Naive B cell (primary cell): ENCODE measurements around the gene C19orf44. TPM values are rescaled to one million over a fixed set of nuclear protein-coding genes. Genes with fewer than 3 reads are reported as not detected.

Experiments
- ATAC-seq, 2 donors: fragments of 150-1000 bp; cut with Tn5 transposase; 2 replicates each; pipeline ENCODE4 v1.10.0; 2021; ENCODE audit warnings: low read depth in 2 of 2, mild to moderate bottlenecking in 2 of 2, moderate library complexity in 2 of 2
- DNase-seq: peaks from one replicate; pipeline ENCODE4 v3.0.0; 2022
- H3K27ac Mint-ChIP-seq, 6 donors: one replicate each; pipeline ENCODE4 v1.8.0; 2020 to 2022; ENCODE audit warnings: mild to moderate bottlenecking in 6 of 6, mixed read lengths in 6 of 6, moderate library complexity in 5 of 6, inconsistent platforms in 2 of 6
- H3K27me3 Mint-ChIP-seq, 3 donors: one replicate each; pipeline ENCODE4 v1.8.0; 2021 to 2022; ENCODE audit warnings: mixed read lengths in 3 of 3, mild to moderate bottlenecking in 1 of 3
- H3K36me3 Mint-ChIP-seq, 2 donors: one replicate each; pipeline ENCODE4 v1.8.0; 2020 to 2022; ENCODE audit warnings: mixed read lengths in 2 of 2, inconsistent platforms in 1 of 2, mild to moderate bottlenecking in 1 of 2
- H3K4me1 Mint-ChIP-seq, 3 donors: one replicate each; pipeline ENCODE4 v1.8.0; 2020 to 2022; ENCODE audit warnings: mixed read lengths in 3 of 3, inconsistent platforms in 1 of 3, mild to moderate bottlenecking in 1 of 3, moderate library complexity in 1 of 3
- H3K4me3 Mint-ChIP-seq, 8 donors: one replicate each; pipeline ENCODE4 v1.8.0; 2020 to 2022; ENCODE audit warnings: mild to moderate bottlenecking in 8 of 8, mixed read lengths in 8 of 8, moderate library complexity in 8 of 8, inconsistent platforms in 2 of 8
- H3K9me3 Mint-ChIP-seq, 7 donors: one replicate each; pipeline ENCODE4 v1.8.0; 2020 to 2022; ENCODE audit warnings: mixed read lengths in 7 of 7, mild to moderate bottlenecking in 5 of 7, inconsistent platforms in 2 of 7, moderate library complexity in 1 of 7
- polyA plus RNA-seq, 6 donors: library from polyadenylated mRNA; unstranded; fragments of 300-500 nt; fragmentation: Illumina TruSeq; gene quantifications; one replicate each; pipeline ENCODE4 v1.2.3, GENCODE V29; 2021; ENCODE audit warnings: low read depth in 6 of 6

C19orf44 gene
- polyA plus RNA-seq, 6 donors from 2014 or later, result 0.74 to 4.6 (median 1.4) TPM; not detected in 1

DNA sequence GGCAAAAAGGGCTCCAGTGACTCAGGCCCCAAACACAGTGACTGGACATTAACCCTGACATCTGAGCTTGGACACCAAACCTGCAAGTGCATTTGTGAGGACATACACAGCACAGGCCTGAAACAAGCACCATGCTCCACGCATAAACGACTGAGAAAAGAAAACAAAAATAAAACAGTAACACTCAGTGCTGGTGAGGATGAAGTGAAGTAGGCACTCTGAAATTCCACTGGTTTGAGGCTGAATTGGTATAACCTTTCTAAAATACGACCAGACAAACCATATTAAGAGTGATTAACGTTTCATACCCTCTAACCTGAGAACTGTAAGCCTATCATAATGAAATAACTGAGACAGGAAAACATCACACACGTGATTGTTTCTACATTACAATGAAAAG is 70.5 kb downstream of the C19orf44 start:
- Mint-ChIP-seq H3K27ac (peak overlapping the region in 4 of 6 donors; percentile 88 to 99 (median 96)), H3K4me1 (peaks cover 12 to 34% (median 17%) of the 10 kb centered on the region in 3 donors), H3K36me3 (peaks cover 12 to 17% of the 10 kb centered on the region in 2 donors), H3K27me3 (no peaks in the 10 kb centered on the region), H3K9me3 (peaks cover 0 to 4% (median 0%) of the 10 kb centered on the region in 7 donors), H3K4me3 (peak overlapping the region in 3 of 8 donors; percentile 45 to 84 (median 75))
- DNase-seq (no peak), ATAC-seq (no peak)

DNA sequence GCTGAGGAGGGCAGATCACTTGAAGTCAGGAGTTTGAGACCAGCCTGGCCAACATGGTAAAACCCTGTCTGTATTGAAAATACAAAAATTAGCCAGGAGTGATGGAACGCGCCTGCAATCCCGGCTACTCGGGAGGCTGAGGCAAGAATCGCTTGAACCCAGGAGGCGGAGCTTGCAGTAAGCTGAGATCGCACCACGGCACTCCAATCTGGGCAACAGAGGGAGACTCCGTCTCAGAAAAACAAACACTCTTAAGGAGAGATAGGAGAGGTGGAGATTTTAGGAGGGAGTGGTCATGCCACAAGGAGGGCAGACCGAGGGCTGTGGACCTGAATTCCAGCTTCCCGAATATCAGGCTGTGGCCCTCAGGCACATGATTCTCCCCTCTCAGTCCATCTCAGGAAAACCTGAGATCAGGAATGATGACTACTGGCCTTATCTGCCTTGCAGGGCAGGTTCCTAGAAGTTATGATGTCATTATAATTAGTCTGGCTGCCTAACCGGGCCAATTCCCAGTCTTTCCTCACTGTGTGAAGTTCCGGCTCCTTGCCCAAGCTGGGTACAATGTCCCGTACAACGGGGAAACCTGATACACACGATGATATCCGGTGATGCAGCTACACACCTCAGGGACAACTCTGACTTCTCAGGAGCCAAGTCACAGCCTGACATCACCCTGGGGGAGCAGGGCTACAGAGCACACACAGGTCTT is 73.6 kb downstream of the C19orf44 start:
- Mint-ChIP-seq H3K27ac (no peak overlapping the region), H3K9me3 (peaks cover 0 to 4% (median 0%) of the 10 kb centered on the region in 7 donors), H3K27me3 (no peaks in the 10 kb centered on the region), H3K4me1 (peaks cover 31 to 58% (median 42%) of the 10 kb centered on the region in 3 donors), H3K36me3 (peaks cover 7 to 10% of the 10 kb centered on the region in 2 donors), H3K4me3 (peak overlapping the region in 5 of 8 donors; percentile 48 to 100 (median 57))
- DNase-seq (no peak), ATAC-seq (no peak)

Other genes starting within 250 kb of the C19orf44 start
- gene KLF2, start 171.6 kb upstream of the C19orf44 start, polyA plus RNA-seq, result 100 to 1,000 TPM; 145 to 413 (median 248) TPM
- 10 to 100 TPM in 5 of 6 donors, 1 to 10 TPM in 1; 9.9 to 34.7 (median 20.7) TPM for gene EPS15L1, start 24.4 kb upstream of the C19orf44 start, polyA plus RNA-seq
- under 1 TPM in 1 of 6 donors, not detected in 5; 0.41 TPM for gene CALR3, start 227 bp upstream of the C19orf44 start, polyA plus RNA-seq
- gene CHERP, start 46.0 kb downstream of the C19orf44 start, polyA plus RNA-seq, result 10 to 100 TPM in 2 of 6 donors, 1 to 10 TPM in 4; 3.2 to 19.5 (median 9.4) TPM
- gene SLC35E1, start 76.0 kb downstream of the C19orf44 start, polyA plus RNA-seq, result 10 to 100 TPM; 15.4 to 26.2 (median 19.4) TPM
- gene MED26, start 131.8 kb downstream of the C19orf44 start, polyA plus RNA-seq, result 10 to 100 TPM in 1 of 6 donors, 1 to 10 TPM in 5; 2.0 to 10.9 (median 5.4) TPM
- gene SMIM7, start 163.8 kb downstream of the C19orf44 start, polyA plus RNA-seq, result 10 to 100 TPM; 41.0 to 84.2 (median 69.1) TPM
- 10 to 100 TPM; 13.7 to 18.6 (median 16.6) TPM for gene TMEM38A, start 164.7 kb downstream of the C19orf44 start, polyA plus RNA-seq
- gene NWD1, start 223.5 kb downstream of the C19orf44 start, polyA plus RNA-seq, result under 1 TPM in 2 of 6 donors, not detected in 4; 0.17 to 0.18 TPM